GM21529 (cell line): Measurements from ENCODE around the gene SPATA6.
"Not testable (repeated sequence)": the region's sequence is repeated elsewhere in the genome, so short reads cannot be mapped to it uniquely, and the experiment has no call there.

ENCODE experiments used
- ATAC-seq: cut with Tn5 transposase; IDR thresholded peaks from one replicate; pipeline ENCODE4 v1.9.1; 2021; ENCODE audit not compliant: unreplicated experiment

SPATA6 gene

DNA sequence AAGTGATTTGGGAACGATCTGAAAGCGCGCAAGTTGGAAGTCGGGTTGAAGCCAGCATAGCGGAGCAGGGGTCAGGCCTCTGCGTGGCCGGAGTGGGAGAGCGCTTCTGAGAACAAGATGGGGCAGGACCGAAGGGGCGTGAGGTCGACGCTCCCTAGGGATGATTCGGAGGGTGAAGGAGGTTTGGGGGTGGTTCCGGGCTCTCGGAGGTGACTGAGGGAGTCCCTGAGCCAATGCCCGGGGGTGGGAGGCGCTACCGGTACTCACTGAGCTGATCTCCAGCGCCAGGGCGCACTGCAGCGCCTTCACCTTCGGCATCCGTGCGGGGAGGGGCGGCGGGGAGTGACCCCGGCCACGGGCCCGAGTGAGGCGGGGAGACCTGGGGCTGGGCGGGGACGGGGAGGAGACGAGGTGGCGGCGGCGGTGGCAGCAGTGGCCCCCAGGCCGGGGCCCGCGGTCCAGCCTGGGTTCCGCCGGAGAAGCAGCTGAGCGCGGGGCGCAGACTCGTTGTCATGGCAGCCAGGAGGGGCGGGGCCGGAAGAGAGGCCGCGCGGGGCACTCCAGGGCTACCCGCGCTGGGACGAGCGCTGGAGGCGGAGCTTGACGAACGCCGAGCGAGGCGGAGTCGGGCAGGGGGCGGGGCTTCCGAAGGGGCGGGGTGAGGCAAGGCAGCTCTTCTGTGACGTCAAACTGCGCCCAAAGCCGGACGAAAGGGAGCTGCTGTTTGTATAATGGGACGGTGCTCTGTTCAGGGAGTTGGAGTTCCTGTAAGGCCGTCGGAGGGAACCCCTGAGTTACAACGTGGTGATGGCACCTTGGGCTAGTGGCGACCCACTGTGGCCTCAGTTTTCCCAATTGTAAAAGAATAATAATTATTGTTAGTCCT lies at the start of gene SPATA6:
Gene SPATA6, minus strand, starts transcription at position 514 of the 886 bp plus-strand sequence. Its CDS starts 196 bp downstream, at position 318.
- ATAC-seq, result peak; percentile 99

DNA sequence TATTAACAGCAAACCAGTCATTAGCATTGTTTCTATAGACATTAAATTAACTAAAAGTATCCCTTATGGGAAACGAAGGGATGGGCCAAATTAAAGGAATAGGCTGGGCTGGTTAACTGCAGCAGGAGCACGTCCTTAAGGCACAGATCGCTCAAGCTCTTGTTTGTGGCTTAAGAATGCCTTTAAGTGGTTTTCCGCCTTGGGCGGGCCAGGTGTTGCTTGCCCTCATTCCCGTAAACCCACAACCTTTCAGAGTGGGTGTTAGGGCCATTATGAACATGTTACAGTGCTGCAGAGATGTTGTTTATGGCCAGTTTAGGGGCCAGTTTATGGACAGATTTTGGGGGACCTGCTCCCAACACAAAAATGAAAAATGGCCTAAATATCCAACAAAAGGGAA lies 47.9 kb upstream of the SPATA6 start:
- ATAC-seq, result not testable (repeated sequence)

DNA sequence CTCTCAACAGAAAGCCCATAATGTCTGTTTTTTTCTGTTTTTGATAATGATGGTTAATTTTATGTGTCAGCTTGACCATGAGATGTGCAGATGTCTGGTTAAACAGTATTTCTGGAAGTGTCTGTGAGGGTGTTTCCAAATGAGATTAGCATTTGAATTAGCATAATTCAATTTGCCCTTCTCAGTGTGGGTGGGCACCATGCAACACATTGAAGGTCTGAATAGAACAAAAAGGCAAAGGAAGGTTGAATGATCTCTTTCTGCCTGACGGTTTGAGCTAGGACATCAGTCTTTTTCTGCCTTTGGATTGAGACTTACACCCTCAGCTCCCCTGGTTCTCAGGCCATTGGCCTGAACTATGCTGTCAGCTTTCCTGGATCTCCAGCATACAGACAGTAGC lies 34.9 kb upstream of the SPATA6 start:
- no peak for ATAC-seq

DNA sequence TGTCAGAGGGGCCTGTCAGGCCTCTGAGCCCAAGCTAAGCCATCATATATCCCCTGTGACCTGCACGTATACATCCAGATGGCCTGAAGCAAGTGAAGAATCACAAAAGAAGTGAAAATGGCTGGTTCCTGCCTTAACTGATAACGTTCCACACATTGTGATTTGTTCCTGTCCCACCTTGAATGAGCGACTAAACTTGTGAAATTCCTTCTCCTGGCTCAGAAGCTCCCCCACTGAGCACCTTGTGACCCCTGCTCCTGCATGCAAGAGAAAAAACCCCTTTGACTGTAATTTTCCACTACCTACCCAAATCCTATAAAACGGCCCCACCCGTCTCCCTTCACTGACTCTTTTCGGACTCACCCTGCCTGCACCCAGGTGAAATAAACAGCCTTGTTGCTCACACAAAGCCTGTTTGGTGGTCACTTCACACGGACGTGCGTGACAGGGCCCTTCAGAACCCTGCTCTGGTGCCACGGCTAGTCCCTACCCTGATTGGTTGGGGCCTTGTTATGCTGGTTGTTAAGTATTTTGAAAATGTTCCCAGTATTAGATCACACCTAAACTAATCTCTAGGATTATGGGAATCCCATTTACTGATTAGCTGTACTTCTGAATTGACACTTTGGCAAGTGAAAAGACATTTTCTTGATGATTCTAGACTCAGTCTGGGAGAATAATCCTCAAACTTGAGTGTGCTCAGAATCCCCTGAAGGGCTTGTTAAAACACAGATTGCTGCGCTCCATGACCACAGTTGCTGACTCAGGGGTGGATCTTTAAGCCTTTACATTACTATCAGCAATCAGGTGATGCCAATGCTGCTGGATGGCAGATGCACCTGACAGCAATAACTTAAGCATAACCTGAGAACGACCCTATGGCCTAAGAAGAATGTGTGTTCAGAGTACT lies 28.8 kb upstream of the SPATA6 start:
- no peak for ATAC-seq

DNA sequence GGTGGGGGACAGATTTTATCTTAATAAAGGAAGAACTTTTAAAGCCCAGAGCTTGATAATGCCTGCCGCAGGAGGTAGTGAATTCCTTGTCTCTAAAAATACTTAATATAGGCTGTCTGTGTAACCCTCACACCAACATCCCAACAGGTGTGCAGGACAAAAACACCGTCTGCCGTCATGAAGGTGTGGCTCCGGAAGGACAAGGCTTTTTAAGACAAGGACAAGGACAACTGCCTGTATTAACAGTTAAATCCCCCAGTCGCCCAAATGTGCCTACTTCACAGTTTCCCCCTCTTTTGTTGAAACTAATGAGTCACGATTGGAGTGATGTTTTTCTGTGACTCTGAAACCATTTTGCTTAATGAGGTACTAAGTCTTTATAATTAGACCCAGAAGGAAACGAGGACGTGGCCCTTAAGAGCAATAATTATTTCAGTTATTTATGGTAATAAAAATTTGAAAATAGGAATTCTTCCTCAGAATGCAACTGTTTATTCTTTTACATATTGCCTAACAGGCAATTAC lies 27.3 kb upstream of the SPATA6 start:
- no peak for ATAC-seq

DNA sequence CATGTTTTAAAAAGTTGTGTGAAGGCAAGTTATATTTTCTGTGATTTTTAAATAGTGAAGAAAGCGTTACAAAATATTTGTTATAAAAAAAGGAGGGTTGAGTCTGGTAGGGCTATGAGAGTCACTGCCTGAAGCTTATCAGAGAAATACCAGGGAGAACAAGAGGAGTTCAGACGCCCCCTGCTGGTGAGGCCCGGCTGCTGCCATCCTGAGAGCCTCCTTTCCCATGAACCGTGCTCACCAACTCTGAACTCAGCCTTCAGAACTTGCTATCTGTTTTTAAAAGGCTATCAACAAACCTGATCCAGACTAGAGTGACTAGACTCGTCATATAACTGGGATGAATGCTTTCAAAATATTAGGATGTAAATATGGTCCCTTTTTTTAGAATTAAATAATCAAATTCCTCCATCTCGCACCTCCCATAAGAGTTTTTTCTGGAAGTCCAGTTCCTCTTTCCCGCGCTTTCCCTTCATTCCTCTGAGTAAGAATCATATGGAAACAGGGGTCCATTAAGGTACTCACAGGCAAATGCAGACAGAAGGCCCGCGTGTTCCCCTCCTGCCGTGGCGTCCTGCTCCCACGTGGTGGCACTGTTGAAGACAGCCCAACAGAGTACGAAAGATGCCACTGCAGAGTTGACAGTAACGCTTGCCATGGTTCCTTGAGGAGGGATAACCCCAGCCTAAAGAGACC lies 26.2 kb upstream of the SPATA6 start:
- peak; percentile 92 for ATAC-seq

DNA sequence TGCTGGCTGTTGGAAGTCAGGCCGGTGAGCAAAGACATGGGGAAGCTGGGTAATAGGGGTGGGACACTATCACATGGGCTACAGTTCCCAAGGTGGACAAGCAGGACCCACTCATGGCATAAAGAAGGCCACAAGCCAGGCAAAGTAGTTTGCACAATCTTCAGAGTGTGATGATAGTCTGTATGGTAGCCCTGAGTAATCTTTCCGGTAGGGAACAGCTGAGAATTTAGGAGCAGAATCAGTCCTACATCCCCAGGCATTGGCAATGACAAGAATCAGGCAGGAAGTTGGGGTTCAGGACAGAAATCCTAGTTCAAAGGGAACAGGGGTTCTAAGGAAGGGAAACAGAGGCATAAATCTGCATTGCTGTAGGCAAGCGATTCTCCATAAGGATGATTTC lies 23.9 kb upstream of the SPATA6 start:
- ATAC-seq, result no peak

DNA sequence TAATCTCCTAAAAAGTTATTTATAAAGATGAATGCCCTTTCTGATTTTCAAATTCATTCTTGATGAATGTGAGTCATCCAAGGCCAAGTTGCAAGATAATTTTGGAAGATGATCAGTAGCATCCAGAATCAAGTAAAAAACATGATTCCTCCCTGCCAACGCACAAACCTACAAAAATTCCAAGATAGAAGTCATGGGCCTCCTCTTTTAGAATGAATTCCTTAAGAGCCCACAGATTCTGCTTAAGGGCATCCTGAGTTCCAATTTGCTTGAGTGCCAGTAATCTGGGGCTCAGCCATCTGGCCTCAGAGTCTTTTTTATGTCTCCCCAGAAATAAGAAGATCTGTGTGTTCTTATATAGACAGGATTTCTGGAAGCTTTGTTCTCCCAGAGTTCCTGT lies 23.2 kb upstream of the SPATA6 start:
- no peak for ATAC-seq

DNA sequence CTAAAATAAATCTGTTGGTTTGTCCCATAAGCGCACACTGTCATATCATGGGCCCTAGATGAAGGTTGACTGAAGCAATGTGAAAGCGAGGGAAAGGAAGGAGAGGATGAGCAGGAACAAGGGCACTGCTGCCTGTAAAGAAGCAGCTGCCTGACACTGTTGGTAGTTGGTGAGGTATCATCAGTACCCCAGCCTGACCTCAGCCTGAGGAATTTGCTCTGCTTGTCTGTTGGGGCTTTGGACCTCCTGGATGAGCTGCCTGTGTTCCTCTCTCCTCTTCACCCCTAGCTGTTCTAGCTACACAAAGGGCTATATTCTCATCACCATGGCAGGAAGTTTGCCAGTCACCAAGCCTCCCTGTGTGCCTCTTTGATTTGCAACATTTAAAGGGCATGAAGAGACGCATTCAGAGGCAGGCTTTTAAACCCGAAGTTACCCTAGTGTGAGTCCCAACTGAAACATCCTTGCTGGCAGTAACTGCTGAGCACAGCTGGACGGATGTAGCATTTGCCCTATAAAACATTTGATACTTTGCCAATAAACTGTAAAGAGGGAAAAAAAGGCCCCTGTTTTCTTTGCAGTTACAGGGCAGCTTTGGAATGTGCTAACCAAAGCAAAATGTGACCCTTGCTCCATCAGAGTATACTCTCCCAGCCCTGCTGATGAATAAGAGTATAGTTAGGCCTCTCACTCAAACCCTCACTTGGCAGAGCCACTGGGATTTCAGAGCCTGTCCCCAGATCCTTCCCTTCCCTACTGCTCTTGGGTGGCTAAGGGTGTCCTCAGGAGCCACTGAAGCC lies 22.2 kb upstream of the SPATA6 start:
- ATAC-seq, result no peak

DNA sequence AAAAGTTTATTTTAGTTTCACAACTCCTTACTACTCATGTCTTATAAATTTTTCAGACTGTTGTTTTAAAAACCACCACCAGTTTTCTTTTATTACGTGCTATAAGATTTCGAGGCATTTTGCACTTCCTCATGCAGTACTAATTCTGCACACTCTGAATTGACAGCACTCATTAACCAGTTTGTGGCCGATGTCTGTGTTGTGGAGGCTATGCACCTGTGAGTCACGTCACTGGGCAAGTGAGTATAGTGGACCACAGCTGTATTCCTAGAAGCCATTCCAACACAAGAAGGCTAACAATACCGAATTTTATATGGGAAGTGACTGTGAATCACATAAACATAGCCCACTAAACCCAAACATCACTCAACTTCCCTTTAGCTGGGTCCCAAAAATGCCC lies 21.0 kb upstream of the SPATA6 start:
- ATAC-seq, result no peak

DNA sequence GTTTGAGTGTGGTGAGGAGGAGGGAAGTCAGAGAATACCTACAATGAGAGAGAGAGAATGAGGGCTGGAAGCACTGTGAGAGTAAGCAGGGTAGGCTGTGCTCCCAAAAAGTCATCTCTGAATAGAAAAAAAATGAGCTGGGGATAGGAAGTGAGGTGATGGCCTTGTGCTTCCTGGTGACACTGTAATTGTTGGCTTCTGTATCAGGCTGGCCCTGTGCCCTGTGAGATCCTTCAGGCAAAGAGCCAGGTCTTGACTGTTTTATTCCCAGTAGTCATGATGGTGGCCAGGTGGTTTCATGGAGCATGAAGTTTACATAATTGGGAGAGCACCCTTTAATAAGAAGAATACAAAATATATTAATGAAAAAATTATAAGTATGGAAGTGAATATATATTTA lies 20.4 kb upstream of the SPATA6 start:
- ATAC-seq, result no peak

DNA sequence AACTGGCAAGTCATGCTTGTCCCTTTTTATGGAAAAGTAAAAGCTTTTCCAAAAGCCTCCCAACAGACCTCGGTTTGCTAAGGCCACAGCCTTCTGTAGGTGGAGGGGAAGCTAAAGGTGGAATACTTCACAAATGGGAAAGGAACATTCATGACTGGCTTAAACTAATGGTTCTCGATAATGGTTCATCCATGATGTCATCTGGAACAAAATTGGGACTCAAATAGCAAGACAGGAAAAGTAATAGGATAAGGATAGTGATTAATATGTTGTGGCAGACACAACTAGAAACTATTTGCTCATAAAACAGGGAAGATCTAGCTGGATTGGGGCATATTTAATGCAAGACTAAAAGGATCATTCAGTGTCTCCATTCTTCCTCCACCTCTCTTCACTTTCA lies 16.7 kb upstream of the SPATA6 start:
- ATAC-seq, result no peak

DNA sequence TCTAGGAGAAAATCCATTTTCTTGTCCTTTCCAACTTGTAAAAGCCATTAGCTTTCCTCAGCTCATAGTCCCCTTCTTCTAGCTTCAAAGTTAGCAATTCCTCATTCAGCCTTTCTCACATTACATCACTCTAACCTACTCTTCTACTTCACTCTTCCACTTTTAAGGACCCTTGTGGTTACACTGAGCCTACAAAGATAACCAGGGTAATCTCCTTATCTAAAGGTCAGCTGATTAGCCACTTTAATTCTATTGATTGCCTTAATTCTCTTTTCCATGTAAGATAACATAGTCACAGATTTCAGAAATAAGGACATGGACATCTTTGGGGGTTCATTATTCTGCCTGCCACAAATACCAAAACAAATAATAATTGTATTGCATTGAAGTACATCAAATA lies 8.5 kb upstream of the SPATA6 start:
- ATAC-seq, result no peak

DNA sequence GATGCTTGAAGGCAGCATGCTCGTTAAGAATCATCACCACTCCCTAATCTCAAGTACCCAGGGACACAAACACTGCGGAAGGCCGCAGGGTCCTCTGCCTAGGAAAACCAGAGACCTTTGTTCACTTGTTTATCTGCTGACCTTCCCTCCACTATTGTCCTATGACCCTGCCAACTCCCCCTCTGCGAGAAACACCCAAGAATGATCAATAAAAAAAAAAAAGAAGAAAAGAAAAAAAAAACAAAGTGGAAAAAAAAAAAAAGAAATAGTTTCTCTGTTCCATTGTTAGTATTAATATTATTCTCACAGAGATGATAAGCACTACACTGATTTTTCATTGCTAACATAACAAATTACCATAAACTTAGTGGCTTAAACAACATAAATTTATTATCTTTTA lies 8.0 kb upstream of the SPATA6 start:
- ATAC-seq, result not testable (repeated sequence)

DNA sequence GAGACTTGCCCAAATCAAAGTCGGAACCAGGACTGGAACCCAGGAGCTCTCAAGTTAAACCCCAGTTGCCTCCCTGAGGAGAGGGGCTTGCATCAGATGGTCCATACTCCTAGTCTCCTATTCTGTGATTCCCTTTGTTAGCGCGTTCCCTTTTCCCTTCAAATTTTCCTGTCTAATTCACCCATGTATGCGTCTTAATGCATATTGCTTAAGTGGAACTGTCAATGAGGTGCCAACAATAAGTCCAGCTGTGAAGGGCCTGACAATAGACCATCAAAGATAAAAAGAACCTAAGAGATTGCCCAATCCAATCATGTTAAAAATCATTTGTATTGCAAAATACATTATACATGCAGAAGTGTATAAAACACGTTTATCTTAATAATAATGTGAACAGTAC lies 634 bp upstream of the SPATA6 start:
- no peak for ATAC-seq

DNA sequence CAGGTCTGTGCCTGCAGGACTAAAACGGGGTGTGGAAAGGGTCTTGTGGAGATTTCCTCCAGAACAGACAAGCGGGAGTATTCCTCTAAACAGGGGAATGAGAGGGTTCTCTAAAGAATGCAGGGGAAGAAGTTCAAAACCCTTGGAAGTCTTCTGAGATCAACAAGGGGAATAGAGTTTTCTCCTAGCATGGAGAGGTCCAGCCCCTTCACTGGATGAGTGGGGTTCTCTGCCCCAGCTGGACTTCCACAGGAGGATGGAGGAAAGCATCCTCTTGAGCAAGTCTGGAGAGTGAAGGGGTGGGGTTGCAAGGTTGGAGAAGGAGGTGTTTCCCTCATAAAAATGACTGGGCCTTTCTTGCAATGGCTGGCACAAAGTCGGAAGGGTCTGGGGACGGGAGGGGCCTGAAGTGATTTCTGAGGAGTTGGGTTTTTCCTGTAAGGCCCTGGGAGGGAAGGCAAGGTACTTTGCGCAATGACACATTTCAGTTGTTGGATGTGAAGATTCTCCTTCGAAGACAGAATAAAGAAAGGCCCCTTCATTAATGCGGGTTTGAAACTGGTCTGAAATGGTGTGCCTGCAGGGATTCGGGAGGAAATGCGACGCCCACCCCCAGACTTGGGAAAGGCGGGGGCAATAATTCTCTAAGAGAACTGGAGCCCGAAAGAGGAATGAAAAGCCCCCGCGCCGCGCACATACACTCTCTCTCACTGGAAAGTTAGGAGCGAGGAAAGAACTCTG lies 884 bp downstream of the SPATA6 start:
- ATAC-seq, result no peak

DNA sequence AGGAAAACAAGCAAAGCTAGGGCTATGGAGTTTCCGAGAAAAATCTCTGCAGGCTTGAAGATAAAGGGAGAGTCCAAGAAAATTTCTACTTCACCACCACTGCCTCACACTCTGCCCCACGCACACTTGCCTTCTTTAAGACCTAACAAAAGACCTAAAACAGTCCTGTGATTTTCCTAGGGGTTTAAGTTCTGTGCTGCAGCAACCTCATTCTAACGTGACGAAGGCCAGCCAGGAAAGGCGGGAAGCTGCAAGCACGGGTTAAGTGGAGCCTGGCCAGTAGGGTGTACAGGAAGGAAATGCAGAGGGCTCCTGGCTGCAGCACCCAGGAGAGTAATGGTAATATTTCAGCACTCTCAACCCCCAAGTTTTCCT lies 1.5 kb downstream of the SPATA6 start:
- no peak for ATAC-seq

DNA sequence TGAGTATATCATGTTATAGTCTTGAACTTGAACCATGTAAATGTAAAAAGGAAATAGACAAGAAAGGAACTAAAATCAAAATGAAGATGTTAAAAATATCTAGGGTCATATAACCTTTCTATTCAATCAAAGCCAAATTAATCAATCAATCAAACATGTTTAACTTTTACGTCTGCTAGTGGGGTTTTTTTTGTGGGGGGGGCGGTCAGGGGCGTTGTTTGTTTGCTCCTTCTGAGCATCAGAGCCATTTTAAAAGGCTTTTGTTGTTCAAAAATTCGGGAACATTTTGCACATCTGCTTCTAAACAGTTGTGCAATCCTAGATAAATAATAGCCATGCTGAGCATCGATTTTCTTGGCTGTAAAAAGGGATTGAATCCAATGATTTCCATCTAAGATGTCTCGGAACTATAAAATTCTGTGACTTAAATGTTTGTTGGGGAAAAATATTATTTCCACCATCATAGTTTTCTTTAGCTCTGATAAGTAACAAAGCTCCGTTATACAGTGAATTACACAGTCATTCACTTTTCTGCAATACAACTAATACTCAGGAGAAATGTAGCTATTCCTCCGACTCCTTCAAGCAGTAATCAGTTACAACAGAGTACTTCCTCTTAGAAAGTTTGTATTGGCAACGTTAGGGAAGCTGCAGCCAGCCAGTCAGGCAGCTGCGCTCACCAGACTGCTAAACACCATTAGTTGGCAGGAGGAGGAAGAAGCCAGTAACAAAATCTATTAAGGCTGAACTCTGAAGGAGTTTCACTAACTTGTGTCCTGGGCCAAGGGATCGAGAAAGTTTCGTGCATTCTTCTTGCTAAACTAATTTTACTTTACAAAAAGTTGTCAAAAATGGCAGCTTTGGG lies 2.2 kb downstream of the SPATA6 start:
- no peak for ATAC-seq

DNA sequence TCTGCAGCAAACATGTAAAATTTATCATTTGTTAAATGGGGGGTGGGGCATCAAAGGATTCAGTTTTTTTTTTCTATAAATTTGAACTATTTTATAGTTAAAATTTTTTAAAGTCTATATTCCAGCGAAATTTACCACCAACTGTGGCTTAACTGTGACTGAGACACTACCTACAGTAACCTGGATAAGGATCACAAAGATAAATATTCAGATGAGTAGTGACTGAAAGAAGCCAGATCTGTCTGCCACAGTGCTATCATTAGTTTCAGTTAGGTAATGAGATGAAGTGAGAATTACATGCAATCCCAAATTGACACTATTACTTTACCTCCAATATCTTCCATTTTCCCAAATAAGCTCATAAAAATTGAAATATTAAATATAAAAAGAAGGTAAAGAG lies 5.4 kb downstream of the SPATA6 start:
- no peak for ATAC-seq
